ENCODE results near the gene JAK3.

The JAK3 gene

DNA sequence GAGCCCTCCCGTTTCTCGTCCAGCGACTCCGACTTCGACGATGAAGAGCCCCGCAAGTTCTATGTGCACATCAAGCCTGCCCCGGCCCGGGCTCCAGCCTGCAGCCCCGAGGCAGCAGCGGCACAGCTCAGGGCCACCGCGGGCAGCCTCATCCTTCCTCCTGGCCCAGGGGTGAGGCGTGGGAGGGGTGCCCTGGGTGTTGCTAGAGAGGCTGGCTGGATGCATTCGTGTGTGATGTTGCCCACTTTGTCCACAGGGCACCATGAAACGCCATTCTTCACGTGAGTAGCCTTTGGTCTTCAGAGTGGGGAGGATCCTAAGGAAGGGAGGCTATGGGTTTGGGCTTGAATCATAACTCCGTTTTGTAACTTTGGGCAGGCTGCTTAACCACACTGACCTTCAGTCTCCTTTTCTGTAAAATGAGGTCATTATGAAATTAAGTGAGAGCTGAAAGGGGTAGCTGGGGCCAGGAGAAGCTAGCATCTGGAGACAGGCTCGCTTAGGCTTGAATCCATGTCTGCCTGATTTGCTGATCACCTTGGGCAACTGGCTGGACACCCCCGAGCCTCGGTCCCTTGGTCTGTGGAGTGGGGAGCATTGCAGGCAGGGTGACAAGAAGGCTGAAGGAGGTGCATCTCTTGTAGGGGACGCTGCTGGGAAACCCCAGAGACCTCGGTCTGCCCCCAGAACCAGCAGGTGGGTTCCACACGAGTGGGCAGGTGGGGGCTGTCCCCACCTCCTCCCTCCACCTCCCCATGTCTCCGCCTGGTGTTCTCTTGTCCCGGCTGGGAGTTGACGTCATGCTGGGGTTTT lies 71.6 kb downstream of the JAK3 start:
- DNase-seq, result no peak

GRCh38 chr19:17775245-17775927 lies 72.4 kb downstream of the JAK3 start:
- no peak for DNase-seq

Data from NCI-H2081 treated with DMSO at 0.1 percent for 48 hours (cell line).